H9 (cell line): Measurements from ENCODE around the gene SELE. TPM values are rescaled to one million over a fixed set of nuclear protein-coding genes. Genes with fewer than 3 reads are reported as not detected.

Experiments used
- DNase-seq: peaks from one replicate; pipeline ENCODE4 v3.0.0-alpha.2; 2017
- H2AFZ ChIP-seq: one replicate; pipeline ENCODE4 v1.6.1; 2013; ENCODE audit warnings: mild to moderate bottlenecking, low read length, control low read depth, moderate library complexity
- H2AK5ac ChIP-seq: 2 replicates; pipeline ENCODE4 v1.6.1; 2013; ENCODE audit warnings: low read length, control low read depth, mixed read lengths; ENCODE audit not compliant: insufficient read length
- H2BK120ac ChIP-seq: one replicate; pipeline ENCODE4 v1.6.1; 2013; ENCODE audit warnings: low read depth, mild to moderate bottlenecking, low read length, control low read depth, inconsistent platforms; ENCODE audit not compliant: poor library complexity, severe bottlenecking
- H2BK12ac ChIP-seq: 2 replicates; pipeline ENCODE4 v1.6.1; 2013; ENCODE audit warnings: low read length, control low read depth, mixed read lengths, low read depth; ENCODE audit not compliant: insufficient read length
- H2BK15ac ChIP-seq: 2 replicates; pipeline ENCODE4 v1.6.1; 2013; ENCODE audit warnings: low read depth, low read length, control low read depth
- H2BK20ac ChIP-seq: one replicate; pipeline ENCODE4 v1.6.1; 2013; ENCODE audit warnings: low read depth, mild to moderate bottlenecking, low read length, control low read depth, inconsistent platforms; ENCODE audit not compliant: poor library complexity, severe bottlenecking
- H2BK5ac ChIP-seq: 2 replicates; pipeline ENCODE4 v1.6.1; 2013; ENCODE audit warnings: low read length, control low read depth, mixed read lengths; ENCODE audit not compliant: insufficient read length
- H3K14ac ChIP-seq: 2 replicates; pipeline ENCODE4 v1.6.1; 2013; ENCODE audit warnings: low read length, control low read depth; ENCODE audit not compliant: insufficient read depth
- H3K18ac ChIP-seq: 2 replicates; pipeline ENCODE4 v1.6.1; 2013; ENCODE audit warnings: low read depth, mild to moderate bottlenecking, mixed read lengths, low read length, control low read depth; ENCODE audit not compliant: insufficient read length
- H3K23ac ChIP-seq: 2 replicates; pipeline ENCODE4 v1.6.1; 2013; ENCODE audit warnings: low read length, control low read depth, mixed read lengths, low read depth; ENCODE audit not compliant: insufficient read length
- H3K23me2 ChIP-seq: 2 replicates; pipeline ENCODE4 v1.6.1; 2013; ENCODE audit warnings: low read depth, mild to moderate bottlenecking, mixed read lengths, low read length, control low read depth; ENCODE audit not compliant: insufficient read length, poor library complexity, severe bottlenecking
- H3K27ac ChIP-seq: 2 replicates; pipeline ENCODE4 v1.5.1; 2013; ENCODE audit warnings: low read length, control low read depth, mixed read lengths, low read depth; ENCODE audit not compliant: insufficient read length
- H3K27me3 ChIP-seq: 2 replicates; pipeline ENCODE4 v1.6.1; 2013; ENCODE audit warnings: low read length, control low read depth, inconsistent platforms; ENCODE audit not compliant: insufficient read depth
- H3K4ac ChIP-seq: 2 replicates; pipeline ENCODE4 v1.6.1; 2013; ENCODE audit warnings: low read depth, mild to moderate bottlenecking, control low read depth, inconsistent platforms, low read length, moderate library complexity
- H3K4me1 ChIP-seq: 2 replicates; pipeline ENCODE4 v1.6.1; 2013; ENCODE audit warnings: low read length, control low read depth, inconsistent platforms; ENCODE audit not compliant: insufficient read depth
- H3K4me2 ChIP-seq: 2 replicates; pipeline ENCODE4 v1.6.1; 2013; ENCODE audit warnings: low read length, control low read depth, mixed read lengths; ENCODE audit not compliant: insufficient read length, insufficient read depth
- H3K56ac ChIP-seq: 2 replicates; pipeline ENCODE4 v1.6.1; 2013; ENCODE audit warnings: low read depth, mild to moderate bottlenecking, mixed read lengths, low read length, control low read depth; ENCODE audit not compliant: insufficient read length
- H3K79me1 ChIP-seq: 2 replicates; pipeline ENCODE4 v1.6.1; 2013; ENCODE audit warnings: low read depth, mild to moderate bottlenecking, moderate library complexity, low read length, control low read depth, inconsistent platforms; ENCODE audit not compliant: insufficient read depth, poor library complexity, severe bottlenecking
- H3K79me2 ChIP-seq: 2 replicates; pipeline ENCODE4 v1.6.1; 2013; ENCODE audit warnings: low read length, control low read depth, inconsistent platforms; ENCODE audit not compliant: insufficient read depth
- H3K9ac ChIP-seq: 2 replicates; pipeline ENCODE4 v1.6.1; 2013; ENCODE audit warnings: low read length, control low read depth, mixed read lengths; ENCODE audit not compliant: insufficient read length; ENCODE audit errors: extremely low read depth
- H3K9me3 ChIP-seq: one replicate; pipeline ENCODE4 v1.6.1; 2013; ENCODE audit warnings: low read depth, low read length, inconsistent platforms; ENCODE audit not compliant: control insufficient read depth
- H3T11ph ChIP-seq: one replicate; pipeline ENCODE4 v1.6.1; 2013; ENCODE audit warnings: mild to moderate bottlenecking, low read length, control low read depth, inconsistent platforms
- H4K20me1 ChIP-seq: one replicate; pipeline ENCODE4 v1.6.1; 2013; ENCODE audit not compliant: control insufficient read depth, insufficient read length, insufficient read depth
- H4K5ac ChIP-seq: 2 replicates; pipeline ENCODE4 v1.6.1; 2013; ENCODE audit warnings: low read depth, mild to moderate bottlenecking, mixed read lengths, low read length, control low read depth; ENCODE audit not compliant: insufficient read length
- H4K8ac ChIP-seq: replicated peaks from 2 replicates; pipeline ENCODE4 v1.6.1; 2013; ENCODE audit warnings: low read length, control low read depth, mixed read lengths, low read depth; ENCODE audit not compliant: insufficient read length
- H4K91ac ChIP-seq: 2 replicates; pipeline ENCODE4 v1.6.1; 2013; ENCODE audit warnings: low read depth, mild to moderate bottlenecking, moderate library complexity, mixed read lengths, low read length, control low read depth; ENCODE audit not compliant: insufficient read length
- H3K27ac Mint-ChIP-seq, 3 experiments: 2 replicates in 2 of 3; 3 replicates in 1 of 3; pipeline ENCODE4 v1.8.0; 2020 to 2021; ENCODE audit warnings: mixed read lengths in 3 of 3, mild to moderate bottlenecking in 1 of 3, moderate library complexity in 1 of 3
- H3K27me3 Mint-ChIP-seq: 2 replicates; pipeline ENCODE4 v1.8.0; 2021; ENCODE audit warnings: low read depth, mild to moderate bottlenecking, moderate library complexity, mixed read lengths
- H3K36me3 Mint-ChIP-seq, 3 experiments: 2 replicates in 2 of 3; 3 replicates in 1 of 3; pipeline ENCODE4 v1.8.0; 2020 to 2021; ENCODE audit warnings: low read depth in 3 of 3, mixed read lengths in 3 of 3; ENCODE audit not compliant: insufficient read depth in 1 of 3
- H3K4me1 Mint-ChIP-seq, 2 experiments: 2 replicates each; pipeline ENCODE4 v1.8.0; 2020; ENCODE audit warnings: mixed read lengths in 2 of 2
- H3K4me3 Mint-ChIP-seq, 2 experiments: 2 replicates in 1 of 2; 3 replicates in 1 of 2; pipeline ENCODE4 v1.8.0; 2020 to 2021; ENCODE audit warnings: mild to moderate bottlenecking in 2 of 2, mixed read lengths in 2 of 2, moderate library complexity in 1 of 2
- H3K9me3 Mint-ChIP-seq, 2 experiments: 2 replicates in 1 of 2; 3 replicates in 1 of 2; pipeline ENCODE4 v1.8.0; 2020; ENCODE audit warnings: mild to moderate bottlenecking in 2 of 2, mixed read lengths in 2 of 2, moderate library complexity in 1 of 2
- WGBS: extraction: QIAGEN DNeasy Blood & Tissue Kit; methylation state at CpG from one replicate; pipeline ENCODE4 v1.1.7; 2013; ENCODE audit warnings: missing lambda C conversion rate, low lambda C conversion rate, mixed read lengths; ENCODE audit not compliant: insufficient read length; ENCODE audit errors: extremely low coverage; 5-methylcytosine and 5-hydroxymethylcytosine counted together
- total RNA-seq: library from RNA; stranded (reverse); gene quantifications from 2 replicates; pipeline ENCODE4 v1.2.1, GENCODE V29; 2021
- TF ChIP-seq, protein P1 (sequence below): fragments of 200-600 bp; sonication (generic); conservative IDR thresholded peaks from 3 replicates; pipeline ENCODE4 v1.8.0; 2021; ENCODE audit warnings: antibody characterized with exemption, mild to moderate bottlenecking

SELE gene
- total RNA-seq, 1 experiment from 2014 or later, result not detected

DNA sequence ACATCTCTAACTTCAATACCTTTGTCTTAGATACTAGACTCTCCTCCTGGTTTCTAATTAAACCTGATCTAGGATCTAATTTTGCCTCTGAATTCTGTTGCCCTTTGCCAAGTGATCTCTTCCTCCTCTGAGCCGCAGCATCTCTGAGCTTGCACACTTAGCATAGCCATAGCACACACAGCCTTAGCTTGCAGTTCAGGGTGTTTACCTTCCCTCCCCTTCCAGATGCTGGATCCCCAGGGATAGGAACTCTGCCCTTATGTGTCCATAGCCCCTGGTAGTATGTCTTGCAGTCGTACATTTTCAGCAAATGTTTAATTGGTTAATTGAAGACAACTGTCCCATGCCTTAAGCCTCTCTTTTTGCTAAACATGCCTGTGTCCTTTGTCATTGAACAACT is 52.7 kb downstream of the SELE start:
- Histone ChIP-seq H3K4me2 (no peak overlapping the region), H2AK5ac (no peak overlapping the region), H3K23me2 (no peaks in the 10 kb centered on the region), H2BK15ac (no peak overlapping the region), H3K79me2 (no peaks in the 10 kb centered on the region), H3T11ph (no peak overlapping the region), H2BK5ac (no peak overlapping the region), H3K4ac (no peak overlapping the region), H4K5ac (no peak overlapping the region), H3K56ac (no peak overlapping the region), H2AFZ (no peak overlapping the region), H4K8ac (no peak overlapping the region), H3K9me3 (no peaks in the 10 kb centered on the region), H4K20me1 (no peaks in the 10 kb centered on the region), H4K91ac (no peak overlapping the region), H2BK120ac (no peak overlapping the region), H3K18ac (no peak overlapping the region), H3K4me1 (peaks cover 2% of the 10 kb centered on the region; the same call in 1 of the 2 replicates), H2BK12ac (no peak overlapping the region), H3K27ac (no peak overlapping the region), H2BK20ac (no peak overlapping the region), H3K27me3 (peaks cover 26% of the 10 kb centered on the region), H3K79me1 (no peaks in the 10 kb centered on the region), H3K14ac (no peak overlapping the region), H3K9ac (no peak overlapping the region), H3K23ac (no peak overlapping the region)
- no peak overlapping the region for H3K27ac Mint-ChIP-seq
- H3K9me3 Mint-ChIP-seq, result no peaks in the 10 kb centered on the region; a peak in 1 of 5 replicates
- peaks cover 13% of the 10 kb centered on the region for H3K27me3 Mint-ChIP-seq
- H3K4me3 Mint-ChIP-seq, result no peak overlapping the region
- H3K4me1 Mint-ChIP-seq, result peaks cover 6 to 9% of the 10 kb centered on the region in 2 experiments
- WGBS, result no CpG with 5 or more reads among the region's 2 CpGs
- DNase-seq, result no peak
- no peaks in the 10 kb centered on the region; a peak in 1 of 7 replicates for H3K36me3 Mint-ChIP-seq
- TF ChIP-seq, protein P1, sequence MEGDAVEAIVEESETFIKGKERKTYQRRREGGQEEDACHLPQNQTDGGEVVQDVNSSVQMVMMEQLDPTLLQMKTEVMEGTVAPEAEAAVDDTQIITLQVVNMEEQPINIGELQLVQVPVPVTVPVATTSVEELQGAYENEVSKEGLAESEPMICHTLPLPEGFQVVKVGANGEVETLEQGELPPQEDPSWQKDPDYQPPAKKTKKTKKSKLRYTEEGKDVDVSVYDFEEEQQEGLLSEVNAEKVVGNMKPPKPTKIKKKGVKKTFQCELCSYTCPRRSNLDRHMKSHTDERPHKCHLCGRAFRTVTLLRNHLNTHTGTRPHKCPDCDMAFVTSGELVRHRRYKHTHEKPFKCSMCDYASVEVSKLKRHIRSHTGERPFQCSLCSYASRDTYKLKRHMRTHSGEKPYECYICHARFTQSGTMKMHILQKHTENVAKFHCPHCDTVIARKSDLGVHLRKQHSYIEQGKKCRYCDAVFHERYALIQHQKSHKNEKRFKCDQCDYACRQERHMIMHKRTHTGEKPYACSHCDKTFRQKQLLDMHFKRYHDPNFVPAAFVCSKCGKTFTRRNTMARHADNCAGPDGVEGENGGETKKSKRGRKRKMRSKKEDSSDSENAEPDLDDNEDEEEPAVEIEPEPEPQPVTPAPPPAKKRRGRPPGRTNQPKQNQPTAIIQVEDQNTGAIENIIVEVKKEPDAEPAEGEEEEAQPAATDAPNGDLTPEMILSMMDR, result no peak
